K562 (cell line): ENCODE measurements around the gene KRT26.

ENCODE experiments used
- CHD1 ChIP-seq: fragments of 200-600 bp; sonication (generic); IDR thresholded peaks from one replicate; pipeline ENCODE4 v1.6.1; 2012; ENCODE audit warnings: mild to moderate bottlenecking, moderate library complexity, low read length, inconsistent platforms
- ZBTB8A ChIP-seq: fragments of 450-650 bp; IDR thresholded peaks from 2 replicates; pipeline ENCODE4 v1.6.1; 2018; ENCODE audit warnings: mild to moderate bottlenecking, moderate library complexity; ENCODE audit not compliant: partially characterized antibody

GRCh38 chr17:40775945-40776344 lies 3.9 kb upstream of the KRT26 start:
- TF ChIP-seq ZBTB8A (no peak), CHD1 (no peak)
